ENCODE data around the gene MAGOH.

DNA sequence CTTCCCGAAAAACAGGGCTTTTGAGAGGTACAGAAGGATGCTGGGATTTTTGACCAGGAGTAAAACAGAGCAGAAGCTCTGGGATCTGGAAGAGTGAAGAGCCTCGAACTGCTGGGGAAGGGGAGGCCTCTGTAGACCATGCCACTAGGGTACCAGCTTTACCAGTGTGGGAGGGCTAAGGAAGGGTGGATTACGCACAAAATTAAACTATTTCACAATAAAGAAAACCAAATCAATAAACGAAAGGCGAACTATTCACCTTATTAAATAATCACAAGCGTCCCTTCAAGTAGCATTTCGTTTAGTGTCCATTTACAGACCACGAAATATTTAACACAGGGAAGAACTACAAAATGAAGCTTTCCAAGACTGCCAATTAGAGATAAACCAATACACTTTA lies 18.6 kb downstream of the MAGOH start:
- no peak for TF ChIP-seq CTCF (IDR thresholded peaks at IDR 0.05)
- TF ChIP-seq EZH2 (IDR thresholded peaks at IDR 0.05) = no peak
- TF ChIP-seq EZH2phosphoT487 (IDR thresholded peaks at IDR 0.05) = no peak
